GM12878 (cell line): ENCODE data around the gene PDE1C. TPM values are rescaled to one million over a fixed set of nuclear protein-coding genes. Genes with fewer than 3 reads are reported as not detected.

ENCODE experiments used
- ATAC-seq: fragments of 200-7000 bp; cut with Tn5 transposase; 3 replicates; pipeline ENCODE4 v1.9.1; 2020; ENCODE audit warnings: mild to moderate bottlenecking, moderate library complexity
- BruUV-seq: library from RNA; stranded (reverse); fragments of 400-500 nt; replicated peaks from 2 replicates; lab custom pipeline; 2021; lab: Mats Ljungman, UMichigan
- CTCF ChIA-PET: fragments of 300-600 bp; sonication (Branson Sonifier 250); formaldehyde crosslinking; extraction: SDS; loops from one replicate; lab custom pipeline; 2021; ENCODE audit warnings: inconsistent platforms; lab: Yijun Ruan, JAX
- POLR2A ChIA-PET: fragments of 350-600 bp; formaldehyde crosslinking; extraction: SDS; loops from one replicate; lab custom pipeline; 2021; ENCODE audit warnings: inconsistent platforms; lab: Charles Lee
- RAD21 ChIA-PET: fragments of 300-600 bp; sonication (Branson Sonifier 250); formaldehyde crosslinking; loops from one replicate; lab custom pipeline; 2023; ENCODE audit warnings: antibody characterized with exemption; ENCODE audit not compliant: unreplicated experiment; lab: Charles Lee
- SMC1A ChIA-PET: fragments of 300-600 bp; sonication (Branson Sonifier 250); formaldehyde crosslinking; loops from one replicate; lab custom pipeline; 2023; ENCODE audit not compliant: unreplicated experiment, uncharacterized antibody; lab: Charles Lee
- DNase-seq: peaks from one replicate; pipeline ENCODE4 v3.0.0-alpha.2; 2011; ENCODE audit warnings: low read depth, low spot score
- FAIRE-seq: peaks from 3 replicates; lab custom pipeline; 2011; peaks lifted over from hg19 to GRCh38; lab: Jason Lieb, UNC
- H2AFZ ChIP-seq: 2 replicates; pipeline ENCODE4 v1.6.0; 2011; ENCODE audit warnings: low read depth, low read length, control low read depth; ENCODE audit not compliant: control insufficient read depth
- H3K27ac ChIP-seq: 2 replicates; pipeline ENCODE4 v1.5.1; 2011; ENCODE audit warnings: control low read depth; ENCODE audit not compliant: control insufficient read depth, insufficient read depth
- H3K27me3 ChIP-seq, 2 experiments: replicated peaks in 1 of 2; 2 replicates each; pipeline versions ENCODE4 v1.6.0 to v1.6.1; 2011; ENCODE audit warnings: low read length in 1 of 2; ENCODE audit not compliant: control insufficient read depth in 2 of 2, insufficient read depth in 2 of 2
- H3K36me3 ChIP-seq, 2 experiments: 2 replicates each; pipeline ENCODE4 v1.5.1; 2011; ENCODE audit warnings: low read length in 1 of 2; ENCODE audit not compliant: control insufficient read depth in 2 of 2, insufficient read depth in 2 of 2
- H3K4me1 ChIP-seq: 2 replicates; pipeline ENCODE4 v1.6.1; 2011; ENCODE audit warnings: mild to moderate bottlenecking, low read length, moderate library complexity, mixed read lengths; ENCODE audit not compliant: control insufficient read depth, insufficient read depth
- H3K4me2 ChIP-seq: 2 replicates; pipeline ENCODE4 v1.6.0; 2011; ENCODE audit warnings: control low read depth; ENCODE audit not compliant: control insufficient read depth, insufficient read depth
- H3K4me3 ChIP-seq: fragments of 200-600 bp; sonication (generic); 2 replicates; pipeline ENCODE4 v1.5.1; 2016
- H3K79me2 ChIP-seq: 2 replicates; pipeline ENCODE4 v1.6.0; 2011; ENCODE audit warnings: low read length; ENCODE audit not compliant: control insufficient read depth, insufficient read depth
- H3K9ac ChIP-seq: 2 replicates; pipeline ENCODE4 v1.8.0; 2011; ENCODE audit warnings: low read length, control low read depth, mixed read lengths; ENCODE audit not compliant: control insufficient read depth, insufficient read depth
- H3K9me3 ChIP-seq: replicated peaks from 3 replicates; pipeline ENCODE4 v1.5.1; 2011; ENCODE audit warnings: mild to moderate bottlenecking, low read length; ENCODE audit not compliant: control insufficient read depth, insufficient read depth
- H4K20me1 ChIP-seq: 2 replicates; pipeline ENCODE4 v1.6.0; 2011; ENCODE audit not compliant: control insufficient read depth, insufficient read depth
- CHD4 ChIP-seq: fragments of 200-600 bp; sonication (generic); IDR thresholded peaks from 2 replicates; pipeline ENCODE4 v1.6.1; 2016; ENCODE audit warnings: mild to moderate bottlenecking
- EP300 ChIP-seq, 2 experiments: fragments of 150-350 bp in 1 of 2; IDR thresholded peaks; 2 replicates each; pipeline ENCODE4 v1.6.1; 2011 to 2012; ENCODE audit warnings: low read depth in 2 of 2, low read length in 2 of 2, borderline replicate concordance in 1 of 2, improper control_type of control experiment in 1 of 2, inconsistent platforms in 1 of 2; ENCODE audit not compliant: control insufficient read depth in 1 of 2
- GATAD2B ChIP-seq: fragments of 450-650 bp; conservative IDR thresholded peaks from 2 replicates; pipeline ENCODE4 v1.6.1; 2017; ENCODE audit warnings: low read depth, mild to moderate bottlenecking, moderate library complexity
- HDGF ChIP-seq: fragments of 450-650 bp; IDR thresholded peaks from 2 replicates; pipeline ENCODE4 v1.6.1; 2016; ENCODE audit warnings: antibody characterized with exemption
- IRF3 ChIP-seq: fragments of 450-650 bp; IDR thresholded peaks from 2 replicates; pipeline ENCODE4 v1.6.1; 2014; ENCODE audit warnings: mild to moderate bottlenecking
- KAT2A ChIP-seq: conservative IDR thresholded peaks from 2 replicates; pipeline ENCODE4 v1.6.1; 2011; ENCODE audit warnings: low read depth, low read length; ENCODE audit not compliant: control insufficient read depth
- MTA2 ChIP-seq: fragments of 450-650 bp; IDR thresholded peaks from 2 replicates; pipeline ENCODE4 v1.6.1; 2016; ENCODE audit warnings: low read depth, mild to moderate bottlenecking, moderate library complexity
- NBN ChIP-seq: fragments of 450-650 bp; IDR thresholded peaks from 2 replicates; pipeline ENCODE4 v1.6.1; 2016
- NFXL1 ChIP-seq: fragments of 450-650 bp; IDR thresholded peaks from 2 replicates; pipeline ENCODE4 v1.6.1; 2017; ENCODE audit warnings: antibody characterized with exemption, mild to moderate bottlenecking, borderline replicate concordance
- RBBP5 ChIP-seq: fragments of 200-600 bp; sonication (generic); conservative IDR thresholded peaks from 2 replicates; pipeline ENCODE4 v1.6.1; 2016
- SIN3A ChIP-seq: IDR thresholded peaks from 2 replicates; pipeline ENCODE4 v1.6.1; 2012; ENCODE audit warnings: low read depth, low read length, improper control_type of control experiment
- TARDBP ChIP-seq: IDR thresholded peaks from 2 replicates; pipeline ENCODE4 v1.6.1; 2016; ENCODE audit warnings: borderline replicate concordance
- ZBED1 ChIP-seq: IDR thresholded peaks from 2 replicates; pipeline ENCODE4 v1.6.1; 2016; ENCODE audit warnings: borderline replicate concordance
- ZBTB33 ChIP-seq: fragments of 450-650 bp; IDR thresholded peaks from 2 replicates; pipeline ENCODE4 v1.6.1; 2017; ENCODE audit warnings: mild to moderate bottlenecking
- ZNF207 ChIP-seq: fragments of 450-650 bp; IDR thresholded peaks from 2 replicates; pipeline ENCODE4 v1.6.1; 2014; ENCODE audit warnings: antibody characterized with exemption, mild to moderate bottlenecking, borderline replicate concordance
- ZNF24 ChIP-seq: fragments of 450-650 bp; IDR thresholded peaks from 2 replicates; pipeline ENCODE4 v1.6.1; 2017; ENCODE audit warnings: antibody characterized with exemption, mild to moderate bottlenecking
- WGBS: methylation state at CpG from one replicate; pipeline ENCODE4 v1.1.6; 2016; ENCODE audit warnings: low lambda C conversion rate; ENCODE audit not compliant: insufficient replicate concordance, insufficient coverage; ENCODE audit errors: missing lambda C conversion rate; 5-methylcytosine and 5-hydroxymethylcytosine counted together
- in situ Hi-C: fragments of 300-500 bp; cut with MboI; formaldehyde crosslinking; loops from 9 replicates; pipeline ENCODE4 v1.14.3; 2018; ENCODE audit warnings: mixed read lengths
- intact Hi-C: fragments of 100-400 bp; cut with micrococcal nuclease; formaldehyde crosslinking; loops from one replicate; pipeline ENCODE4 v1.14.2; 2022; ENCODE audit not compliant: unreplicated experiment
- polyA plus RNA-seq, 11 experiments: library from polyadenylated mRNA; depleted of rRNA in 4 of 11; unstranded in 6 of 11; stranded (reverse) in 5 of 11; fragments of >200 nt; fragmentation: Nextera tagmentation in 4 of 11; fragmentation: Illumina TruSeq in 1 of 11; extraction: Ambion mirVana in 4 of 11; extraction: Trizol in 1 of 11; gene quantifications; 1 replicate in 1 of 11; 2 replicates in 10 of 11; pipeline versions ENCODE4 v1.2.1 to v1.2.3, GENCODE V29; 2011 to 2016; ENCODE audit warnings: inconsistent platforms in 2 of 11, missing spikeins in 2 of 11, low read depth in 1 of 11
- total RNA-seq, 4 experiments: library from RNA; depleted of rRNA in 3 of 4; stranded (reverse); fragments of >200 nt in 3 of 4; fragmentation: Illumina TruSeq in 1 of 4; extraction: Trizol in 1 of 4; gene quantifications; 2 replicates each; pipeline versions ENCODE4 v1.2.1 to v1.2.3, GENCODE V29; 2013 to 2021

PDE1C gene
- total and polyA plus RNA-seq, 10 of the 15 experiments (the other 5 are each of a cell fraction or from before 2014, with no cell fraction given) = 0.29 to 2.3 (median 0.70) TPM

- H3K36me3 ChIP-seq = no peaks in the 10 kb centered on the region
- ChIA-PET POLR2A (no interaction called here), CTCF (interaction anchor here (1.0 to 4.1 kb wide), 5 partner anchors 12 to 238 kb away, joined by 3 to 26 read pairs (median 3); no protein-coding TSS in a partner anchor), SMC1A (interaction anchor here (1.0 to 7.7 kb wide), 4 partner anchors 13 to 100 kb away, joined by 3 to 69 read pairs (median 4); no protein-coding TSS in a partner anchor), RAD21 (interaction anchor here (0.8 to 1.0 kb wide), 2 partner anchors 177 to 267 kb away, joined by 3 read pairs; no protein-coding TSS in a partner anchor)
- H3K79me2 ChIP-seq = no peaks in the 10 kb centered on the region
- H3K4me1 ChIP-seq = no peaks in the 10 kb centered on the region
- TF ChIP-seq SIN3A (no peak), RBBP5 (no peak), EP300 (IDR thresholded peaks at IDR 0.05; ENCODE audit: borderline replicate concordance in 1 of 2, control insufficient read depth in 1 of 2, low read depth in 2 of 2, low read length in 2 of 2) (no peak), NFXL1 (no peak), ZBTB33 (no peak), ZNF24 (no peak), ZBED1 (no peak), ZNF207 (no peak), GATAD2B (no peak), IRF3 (no peak), TARDBP (no peak), KAT2A (no peak), HDGF (no peak), MTA2 (no peak), CHD4 (no peak), NBN (no peak)
- no peak overlapping the region for H3K4me3 ChIP-seq
- H3K27me3 ChIP-seq = 0 out of 4 replicates have a peak, but pooled peaks cover 0 to 3% of the 10 kb centered on the region in 2 experiments
- 62% methylated on average over 3 of the region's 3 CpGs for WGBS
- intact Hi-C loops (no loop called here), in situ Hi-C loops (no loop called here)
- no TSS peak for BruUV-seq
- no peak overlapping the region for H3K27ac ChIP-seq
- no peaks in the 10 kb centered on the region for H3K9me3 ChIP-seq
- FAIRE-seq = no peak
- H4K20me1 ChIP-seq = no peaks in the 10 kb centered on the region
- H3K9ac ChIP-seq = no peak overlapping the region
- no peak for DNase-seq
- ATAC-seq = no peak
- no peak overlapping the region for H3K4me2 ChIP-seq
- no peak overlapping the region for H2AFZ ChIP-seq
These were observed 20.6 kb downstream of the PDE1C start for GRCh38 chr7:32049599-32049998.
